GM19025 (cell line): Measurements from ENCODE around the gene NRF1.
"Not testable (repeated sequence)": the region's sequence is repeated elsewhere in the genome, so short reads cannot be mapped to it uniquely, and the experiment has no call there.

Experiments used
- ATAC-seq: cut with Tn5 transposase; IDR thresholded peaks from one replicate; pipeline ENCODE4 v1.9.1; 2021; ENCODE audit warnings: mild to moderate bottlenecking, low read depth, moderate library complexity; ENCODE audit not compliant: unreplicated experiment

The NRF1 gene

GRCh38 chr7:129643550-129644170 is 32.1 kb downstream of the NRF1 start:
- no peak for ATAC-seq

- ATAC-seq, result no peak
These were observed 33.2 kb downstream of the NRF1 start for GRCh38 chr7:129644634-129645230.

GRCh38 chr7:129646369-129647021 is 35.0 kb downstream of the NRF1 start:
- ATAC-seq, result no peak

GRCh38 chr7:129649128-129649690 is 37.7 kb downstream of the NRF1 start:
- no peak for ATAC-seq

- no peak for ATAC-seq
These were observed 38.7 kb downstream of the NRF1 start for GRCh38 chr7:129650056-129650758.

GRCh38 chr7:129652914-129653313 is 41.4 kb downstream of the NRF1 start:
- ATAC-seq, result no peak

- ATAC-seq, result no peak
These were observed 44.3 kb downstream of the NRF1 start for GRCh38 chr7:129655811-129656210.

GRCh38 chr7:129657363-129657762 is 45.8 kb downstream of the NRF1 start:
- no peak for ATAC-seq

GRCh38 chr7:129659907-129660306 is 48.4 kb downstream of the NRF1 start:
- ATAC-seq, result not testable (repeated sequence)

- no peak for ATAC-seq
These were observed 50.2 kb downstream of the NRF1 start for GRCh38 chr7:129661645-129662182.

- ATAC-seq, result not testable (repeated sequence)
These were observed 51.7 kb downstream of the NRF1 start for GRCh38 chr7:129663240-129663639.

GRCh38 chr7:129664029-129665012 is 52.8 kb downstream of the NRF1 start:
- ATAC-seq, result no peak

- no peak for ATAC-seq
These were observed 53.5 kb downstream of the NRF1 start for GRCh38 chr7:129665013-129665401.

GRCh38 chr7:129667116-129667515 is 55.6 kb downstream of the NRF1 start:
- ATAC-seq, result no peak

GRCh38 chr7:129667551-129667950 is 56.0 kb downstream of the NRF1 start:
- no peak for ATAC-seq

- ATAC-seq, result no peak
These were observed 58.4 kb downstream of the NRF1 start for GRCh38 chr7:129669901-129670300.

GRCh38 chr7:129670656-129671055 is 59.1 kb downstream of the NRF1 start:
- ATAC-seq, result no peak

GRCh38 chr7:129671266-129671665 is 59.7 kb downstream of the NRF1 start:
- ATAC-seq, result no peak

GRCh38 chr7:129674475-129674874 is 63.0 kb downstream of the NRF1 start:
- not testable (repeated sequence) for ATAC-seq

- no peak for ATAC-seq
These were observed 64.0 kb downstream of the NRF1 start for GRCh38 chr7:129675521-129675920.
